Measurements from ENCODE around the gene NDFIP1.

DNA sequence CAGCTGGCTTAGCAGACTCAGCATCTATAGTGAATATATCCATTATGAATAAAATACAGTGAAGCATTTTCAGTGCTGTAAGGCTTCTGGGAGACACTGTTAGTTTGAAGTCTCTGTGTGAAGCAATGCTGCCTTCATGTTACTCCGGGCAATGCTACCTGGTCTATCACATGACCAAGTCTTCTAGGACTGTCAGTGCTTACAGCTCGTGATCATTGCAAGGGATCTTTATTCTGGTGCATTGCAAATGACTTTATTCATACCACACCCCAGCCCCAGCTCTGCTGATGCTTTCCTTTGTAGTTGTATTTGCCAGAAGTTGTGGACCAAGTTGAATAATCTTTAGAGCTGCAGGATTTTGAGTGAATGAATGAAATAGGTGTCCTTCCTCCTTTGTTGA is 21.9 kb upstream of the NDFIP1 start:
- TF ChIP-seq, protein P1, sequence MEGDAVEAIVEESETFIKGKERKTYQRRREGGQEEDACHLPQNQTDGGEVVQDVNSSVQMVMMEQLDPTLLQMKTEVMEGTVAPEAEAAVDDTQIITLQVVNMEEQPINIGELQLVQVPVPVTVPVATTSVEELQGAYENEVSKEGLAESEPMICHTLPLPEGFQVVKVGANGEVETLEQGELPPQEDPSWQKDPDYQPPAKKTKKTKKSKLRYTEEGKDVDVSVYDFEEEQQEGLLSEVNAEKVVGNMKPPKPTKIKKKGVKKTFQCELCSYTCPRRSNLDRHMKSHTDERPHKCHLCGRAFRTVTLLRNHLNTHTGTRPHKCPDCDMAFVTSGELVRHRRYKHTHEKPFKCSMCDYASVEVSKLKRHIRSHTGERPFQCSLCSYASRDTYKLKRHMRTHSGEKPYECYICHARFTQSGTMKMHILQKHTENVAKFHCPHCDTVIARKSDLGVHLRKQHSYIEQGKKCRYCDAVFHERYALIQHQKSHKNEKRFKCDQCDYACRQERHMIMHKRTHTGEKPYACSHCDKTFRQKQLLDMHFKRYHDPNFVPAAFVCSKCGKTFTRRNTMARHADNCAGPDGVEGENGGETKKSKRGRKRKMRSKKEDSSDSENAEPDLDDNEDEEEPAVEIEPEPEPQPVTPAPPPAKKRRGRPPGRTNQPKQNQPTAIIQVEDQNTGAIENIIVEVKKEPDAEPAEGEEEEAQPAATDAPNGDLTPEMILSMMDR (IDR thresholded peaks at IDR 0.05 in 8 of 11, conservative IDR thresholded peaks at IDR 0.05 in 3 of 11): no peak
- TF ChIP-seq POLR2A (IDR thresholded peaks at IDR 0.05): no peak
- no peak for TF ChIP-seq POLR2AphosphoS5 (IDR thresholded peaks at IDR 0.05)

Measured in spleen (tissue), 7 donors.